Upper lobe of left lung (tissue), 6 donors: ENCODE data around the gene CYP4V2. TPM values are rescaled to one million over a fixed set of nuclear protein-coding genes. Genes with fewer than 3 reads are reported as not detected.

ENCODE experiments used
- ATAC-seq, 2 donors: fragments of 200-7000 bp; cut with Tn5 transposase; one replicate each; pipeline ENCODE4 v1.9.1; 2022; ENCODE audit warnings: mild to moderate bottlenecking in 2 of 2, moderate library complexity in 2 of 2; ENCODE audit not compliant: low FRiP score in 2 of 2
- DNase-seq, 2 donors: peaks; one replicate each; pipeline ENCODE4 v3.0.0-alpha.2; 2019 to 2020
- H3K27ac ChIP-seq, 4 donors: fragments of 200-600 bp; sonication (generic); one replicate each; pipeline ENCODE4 v1.5.1; 2016 to 2019
- H3K27me3 ChIP-seq, 4 donors: fragments of 200-600 bp; sonication (generic); one replicate each; pipeline ENCODE4 v1.5.1; 2017 to 2019
- H3K36me3 ChIP-seq, 4 donors: fragments of 200-600 bp; sonication (generic); one replicate each; pipeline ENCODE4 v1.5.1; 2016 to 2019
- H3K4me1 ChIP-seq, 4 donors: fragments of 200-600 bp; sonication (generic); one replicate each; pipeline ENCODE4 v1.5.1; 2018 to 2019
- H3K4me3 ChIP-seq, 4 donors: fragments of 200-600 bp; sonication (generic); one replicate each; pipeline ENCODE4 v1.5.1; 2017 to 2019; ENCODE audit warnings: mild to moderate bottlenecking in 2 of 4, moderate library complexity in 1 of 4
- H3K9me3 ChIP-seq, 4 donors: fragments of 200-600 bp; sonication (generic); one replicate each; pipeline ENCODE4 v1.5.1; 2018 to 2019
- EP300 ChIP-seq, 4 donors: sonication (generic); formaldehyde crosslinking; IDR thresholded peaks; one replicate each; pipeline ENCODE4 v1.5.1; 2017; ENCODE audit warnings: antibody characterized with exemption in 4 of 4, control low read depth in 2 of 4
- POLR2A ChIP-seq, 4 donors: fragments of 450-650 bp; IDR thresholded peaks; one replicate each; pipeline ENCODE4 v1.5.1; 2016 to 2017; ENCODE audit warnings: antibody characterized with exemption in 4 of 4, mild to moderate bottlenecking in 2 of 4
- POLR2AphosphoS5 ChIP-seq, 2 donors: sonication (generic); formaldehyde crosslinking; IDR thresholded peaks; one replicate each; pipeline ENCODE4 v1.5.1; 2017; ENCODE audit warnings: antibody characterized with exemption in 2 of 2
- WGBS, 2 donors: methylation state at CpG; one replicate each; pipeline ENCODE4 v1.1.5; 2017 to 2018; 5-methylcytosine and 5-hydroxymethylcytosine counted together
- total RNA-seq, 6 donors: library from RNA; depleted of rRNA in 4 of 6; stranded (reverse); fragments of >200 nt in 4 of 6; gene quantifications; one replicate each; pipeline versions ENCODE4 v1.1.0 to v1.2.1, GENCODE V29; 2016 to 2021
- TF ChIP-seq, protein P1 (sequence below), 6 experiments: fragments of 450-650 bp in 4 of 6; fragments of 200-600 bp in 2 of 6; sonication (generic) in 2 of 6; IDR thresholded peaks; one replicate each; pipeline ENCODE4 v1.5.1; 2016 to 2019; ENCODE audit warnings: antibody characterized with exemption in 6 of 6
- donor health status: DM: no; HTN: no; CAD: no; lungs with moderate emphysema.
- donor health status: DM: no; HTN: yes; CAD: no; lungs with severe emphysema.

The CYP4V2 gene
- total RNA-seq, 6 donors from 2014 or later = 30.7 to 44.7 (median 33.1) TPM

DNA sequence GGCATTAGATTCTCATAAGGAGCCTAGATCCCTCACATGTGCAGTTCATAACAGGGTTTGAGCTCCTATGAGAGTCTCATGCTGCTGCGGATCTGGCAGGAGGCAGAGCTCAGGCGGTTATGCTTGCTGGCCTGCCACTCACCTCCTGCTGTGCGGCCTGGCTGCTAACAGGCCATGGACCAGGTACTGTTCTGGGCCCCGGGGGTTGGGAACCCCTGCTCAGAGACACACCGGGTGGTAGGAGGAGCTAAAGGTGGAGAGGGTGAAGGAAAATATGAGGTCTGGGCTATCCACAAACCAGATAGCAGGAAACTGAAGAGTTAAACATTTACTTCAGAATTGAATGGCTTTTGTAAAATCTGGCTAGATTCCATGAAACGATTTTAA, 68.7 kb downstream of the CYP4V2 start:
- no peaks in the 10 kb centered on the region for H3K4me1 ChIP-seq
- 67 to 77% methylated on average over 6 of the region's 6 CpGs for WGBS, 2 donors

More for the DNA sequence above, 68.7 kb downstream of the CYP4V2 start:
- Histone ChIP-seq H3K9me3 (no peaks in the 10 kb centered on the region), H3K36me3 (no peaks in the 10 kb centered on the region), H3K27ac (no peak overlapping the region), H3K27me3 (no peaks in the 10 kb centered on the region), H3K4me3 (no peak overlapping the region)
- ATAC-seq = no peak
- TF ChIP-seq EP300 (IDR thresholded peaks at IDR 0.05) (no peak), POLR2A (IDR thresholded peaks at IDR 0.05) (no peak), POLR2AphosphoS5 (IDR thresholded peaks at IDR 0.05) (no peak)
- TF ChIP-seq, protein P1, sequence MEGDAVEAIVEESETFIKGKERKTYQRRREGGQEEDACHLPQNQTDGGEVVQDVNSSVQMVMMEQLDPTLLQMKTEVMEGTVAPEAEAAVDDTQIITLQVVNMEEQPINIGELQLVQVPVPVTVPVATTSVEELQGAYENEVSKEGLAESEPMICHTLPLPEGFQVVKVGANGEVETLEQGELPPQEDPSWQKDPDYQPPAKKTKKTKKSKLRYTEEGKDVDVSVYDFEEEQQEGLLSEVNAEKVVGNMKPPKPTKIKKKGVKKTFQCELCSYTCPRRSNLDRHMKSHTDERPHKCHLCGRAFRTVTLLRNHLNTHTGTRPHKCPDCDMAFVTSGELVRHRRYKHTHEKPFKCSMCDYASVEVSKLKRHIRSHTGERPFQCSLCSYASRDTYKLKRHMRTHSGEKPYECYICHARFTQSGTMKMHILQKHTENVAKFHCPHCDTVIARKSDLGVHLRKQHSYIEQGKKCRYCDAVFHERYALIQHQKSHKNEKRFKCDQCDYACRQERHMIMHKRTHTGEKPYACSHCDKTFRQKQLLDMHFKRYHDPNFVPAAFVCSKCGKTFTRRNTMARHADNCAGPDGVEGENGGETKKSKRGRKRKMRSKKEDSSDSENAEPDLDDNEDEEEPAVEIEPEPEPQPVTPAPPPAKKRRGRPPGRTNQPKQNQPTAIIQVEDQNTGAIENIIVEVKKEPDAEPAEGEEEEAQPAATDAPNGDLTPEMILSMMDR (IDR thresholded peaks at IDR 0.05) = no peak
- no peak for DNase-seq

Other genes with a start within 250 kb of the CYP4V2 start
- 10 to 100 TPM in 4 of 6 donors, 1 to 10 TPM in 2; 1.9 to 20.0 (median 14.4) TPM for gene TLR3, start 122.4 kb upstream of the CYP4V2 start, total RNA-seq
- gene FAM149A, start 86.9 kb upstream of the CYP4V2 start, total RNA-seq = 10 to 100 TPM; 11.0 to 43.5 (median 19.2) TPM
- 1 to 10 TPM in 2 of 6 donors, under 1 TPM in 3, not detected in 1; 0.40 to 4.7 (median 0.89) TPM for gene KLKB1, start 35.9 kb downstream of the CYP4V2 start, total RNA-seq
- gene F11, start 74.6 kb downstream of the CYP4V2 start, total RNA-seq = 10 to 100 TPM in 1 of 6 donors, 1 to 10 TPM in 5; 5.6 to 39.8 (median 7.3) TPM